ENCODE data around the gene PNMA3.
"Not testable (repeated sequence)": the region's sequence is repeated elsewhere in the genome, so short reads cannot be mapped to it uniquely, and the experiment has no call there.

The PNMA3 gene

GRCh38 chrX:153073331-153073730 lies 17.1 kb downstream of the PNMA3 start:
- DNase-seq (ENCODE audit: low read depth in 2 of 2) = not testable (repeated sequence)

DNA sequence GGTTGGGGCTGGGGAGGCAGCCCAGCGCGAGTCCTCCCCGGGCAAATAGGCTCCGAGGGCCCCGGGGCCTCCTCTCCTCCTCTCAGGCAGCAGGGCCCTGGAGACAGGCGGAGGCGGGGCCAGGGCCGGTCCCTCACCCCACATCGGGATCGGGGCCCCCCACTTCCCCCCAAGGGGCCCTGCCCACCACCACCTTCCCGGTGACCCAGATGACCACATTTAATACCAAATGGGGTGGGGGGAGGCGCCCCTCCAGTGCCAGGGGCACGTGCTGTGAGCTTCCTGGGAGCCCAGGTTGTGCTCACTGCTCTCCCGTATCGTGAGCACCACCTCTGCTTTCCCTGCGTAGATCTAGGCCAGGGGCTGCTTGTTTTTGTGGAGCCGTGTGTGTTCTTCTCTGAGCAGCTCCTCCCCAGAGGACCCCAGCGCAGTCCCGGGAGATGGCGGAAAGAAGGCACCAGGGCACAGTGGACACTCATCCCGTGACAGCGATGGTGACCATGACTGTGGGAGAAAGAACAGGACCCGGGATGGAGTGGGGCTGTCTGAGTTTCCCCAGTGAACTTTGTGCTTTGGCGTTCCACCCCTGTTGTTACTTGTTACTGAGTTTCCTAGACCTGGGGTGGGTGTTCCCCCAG lies 18.1 kb downstream of the PNMA3 start:
- no peak for DNase-seq (ENCODE audit: low read depth in 2 of 2)

- no peak for DNase-seq (ENCODE audit: low read depth in 2 of 2)
Measured at GRCh38 chrX:153074935-153075334, 18.7 kb downstream of the PNMA3 start.

- no peak for DNase-seq (ENCODE audit: low read depth in 2 of 2)
Measured at GRCh38 chrX:153075366-153075765, 19.1 kb downstream of the PNMA3 start.

- not testable (repeated sequence) for DNase-seq (ENCODE audit: low read depth in 2 of 2)
Measured at GRCh38 chrX:153077437-153078135, 21.3 kb downstream of the PNMA3 start.

DNA sequence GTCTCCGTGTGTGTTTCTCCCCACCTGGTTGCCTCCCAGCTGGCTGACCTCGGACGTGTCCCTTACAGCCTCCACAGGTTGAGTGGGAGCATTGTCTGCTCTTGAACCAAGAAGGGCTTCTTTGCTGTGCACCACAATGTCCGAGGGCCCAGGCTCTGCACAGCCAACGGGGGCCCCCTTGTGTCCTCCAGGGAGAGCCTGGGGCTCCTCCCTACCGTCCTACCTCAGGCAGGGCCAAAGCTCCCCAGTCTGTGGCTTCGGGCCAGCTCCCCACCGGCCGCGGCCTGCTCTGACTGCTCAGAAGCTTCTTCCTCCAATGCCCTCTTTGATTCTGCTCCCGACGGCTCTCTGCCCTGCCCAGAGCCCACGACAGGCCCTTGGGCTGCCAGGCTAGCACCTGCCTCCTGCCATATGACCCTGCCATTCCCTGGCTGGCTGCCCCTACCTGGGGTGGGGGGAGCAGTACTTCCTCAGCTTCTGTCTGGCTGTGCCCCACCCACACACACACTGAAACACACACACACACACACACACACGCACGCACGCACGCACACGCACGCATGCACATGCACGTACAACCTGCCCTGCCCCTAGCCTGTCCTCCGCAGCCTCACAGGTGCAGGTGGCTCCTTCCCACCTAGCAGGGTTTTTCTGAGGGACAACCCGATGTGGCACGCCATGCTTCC lies 27.1 kb downstream of the PNMA3 start:
- DNase-seq (ENCODE audit: low read depth in 2 of 2) = not testable (repeated sequence)

DNA sequence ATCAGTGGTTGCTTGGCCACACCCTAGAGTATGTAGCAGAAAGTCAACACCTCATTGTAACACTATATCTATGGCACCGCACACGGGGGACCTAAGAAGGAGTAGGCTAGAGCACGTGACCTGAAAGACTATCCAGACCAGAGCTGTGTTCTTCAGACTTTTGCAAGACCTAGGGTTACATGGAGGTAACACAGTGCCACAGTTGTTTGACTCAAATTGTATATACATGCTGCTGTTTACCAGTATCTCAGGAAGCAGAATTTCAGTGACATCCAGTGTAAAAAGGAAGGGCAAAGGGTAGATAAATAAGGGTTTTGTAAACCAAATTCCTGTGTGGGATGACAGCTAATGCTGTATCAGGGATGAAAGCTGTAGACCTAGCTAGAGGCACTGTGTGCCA lies 46.1 kb downstream of the PNMA3 start:
- no peak for DNase-seq (ENCODE audit: low read depth in 2 of 2)

GRCh38 chrX:153104959-153105358 lies 48.7 kb downstream of the PNMA3 start:
- not testable (repeated sequence) for DNase-seq (ENCODE audit: low read depth in 2 of 2)

DNA sequence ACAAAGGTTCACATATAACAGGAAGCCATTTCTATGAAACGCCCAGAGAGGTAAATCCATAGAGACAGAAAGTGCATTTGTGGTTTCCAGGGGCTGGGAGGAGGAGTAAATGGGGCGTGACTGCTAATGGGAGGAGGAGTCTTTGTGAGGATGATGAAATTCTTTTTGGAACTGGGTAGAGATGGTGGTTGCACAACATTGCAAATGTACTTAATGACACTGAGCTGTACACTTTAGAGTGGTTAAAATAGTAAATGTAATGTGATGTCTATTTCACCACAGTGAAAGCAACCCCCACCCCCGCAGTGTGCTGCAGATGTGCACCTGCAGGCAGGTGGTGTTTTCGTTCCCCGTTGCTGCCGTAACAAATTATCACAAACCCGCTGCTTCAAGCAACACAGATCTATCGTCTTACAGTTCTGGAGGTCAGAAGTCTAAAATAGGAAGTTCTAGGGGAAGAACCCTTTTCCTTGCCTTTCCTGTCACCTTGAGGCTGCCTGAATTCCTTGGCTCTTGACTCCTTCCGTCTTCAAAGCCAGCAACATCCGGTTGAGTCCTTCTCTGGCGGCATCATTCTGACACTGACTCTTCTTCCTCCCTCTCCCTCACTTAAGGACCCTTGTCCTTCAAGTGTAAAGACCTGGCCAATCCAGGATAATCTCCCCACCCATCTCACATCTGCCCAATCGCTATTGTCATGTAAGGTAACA lies 50.0 kb downstream of the PNMA3 start:
- DNase-seq (ENCODE audit: low read depth in 2 of 2) = not testable (repeated sequence)
